GM10266 (cell line): ENCODE data around the gene RPL10.

Experiments used
- DNase-seq: peaks from one replicate; pipeline ENCODE4 v3.0.0; 2012; ENCODE audit errors: extremely low spot score
- TF ChIP-seq, protein P1 (sequence below): IDR thresholded peaks from 2 replicates; pipeline ENCODE4 v1.5.1; 2012; ENCODE audit warnings: mild to moderate bottlenecking, low read depth; ENCODE audit not compliant: control insufficient read depth, insufficient read depth; ENCODE audit errors: missing control alignments

Gene RPL10

DNA sequence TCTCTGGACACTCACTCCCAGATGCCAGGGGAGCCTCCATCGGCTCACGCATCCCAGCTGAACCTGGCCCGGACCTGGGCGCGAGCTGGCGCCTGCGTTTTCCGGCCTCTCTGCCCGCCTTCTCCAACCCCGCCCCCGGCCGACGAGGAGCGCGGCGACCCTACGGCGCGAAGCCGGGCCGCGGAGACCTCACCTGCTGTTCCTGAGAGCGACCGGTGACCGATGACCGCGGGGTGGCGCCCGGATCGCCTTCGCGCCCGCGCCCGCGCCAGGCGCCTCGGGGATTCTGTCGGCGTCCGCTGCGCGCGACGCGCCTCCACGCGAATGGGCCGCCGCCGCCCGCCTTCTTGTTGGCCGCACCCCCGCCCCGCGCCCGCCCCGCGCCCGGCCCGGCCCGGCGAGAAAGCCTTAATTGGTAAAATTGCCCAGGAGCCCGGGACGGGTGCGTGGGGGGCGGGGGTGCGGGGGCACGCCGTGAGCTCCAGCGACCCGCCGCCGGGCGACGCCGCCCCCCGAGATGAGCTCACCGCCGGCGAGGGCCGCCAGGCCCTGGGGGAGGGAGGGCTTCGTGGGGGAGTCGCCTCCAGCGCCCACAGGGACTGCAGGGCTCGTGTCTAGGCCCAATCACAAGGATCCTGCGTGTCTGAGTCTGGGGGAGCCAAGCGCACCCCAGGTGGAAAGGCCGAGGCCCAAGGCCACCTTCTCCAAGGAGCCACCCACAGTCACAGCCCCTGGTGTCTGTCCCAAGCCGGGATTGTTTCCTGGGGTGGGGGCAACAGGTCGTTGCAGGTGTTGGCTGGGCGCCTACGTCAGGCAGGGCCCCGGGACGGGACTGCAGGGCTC is 23.6 kb upstream of the RPL10 start, which contains the start of gene FLNA:
FLNA (minus strand) TSS at position 322 of the 843 bp plus-strand sequence. CDS start 3,389 bp downstream, outside the sequence.
- TF ChIP-seq, protein P1, sequence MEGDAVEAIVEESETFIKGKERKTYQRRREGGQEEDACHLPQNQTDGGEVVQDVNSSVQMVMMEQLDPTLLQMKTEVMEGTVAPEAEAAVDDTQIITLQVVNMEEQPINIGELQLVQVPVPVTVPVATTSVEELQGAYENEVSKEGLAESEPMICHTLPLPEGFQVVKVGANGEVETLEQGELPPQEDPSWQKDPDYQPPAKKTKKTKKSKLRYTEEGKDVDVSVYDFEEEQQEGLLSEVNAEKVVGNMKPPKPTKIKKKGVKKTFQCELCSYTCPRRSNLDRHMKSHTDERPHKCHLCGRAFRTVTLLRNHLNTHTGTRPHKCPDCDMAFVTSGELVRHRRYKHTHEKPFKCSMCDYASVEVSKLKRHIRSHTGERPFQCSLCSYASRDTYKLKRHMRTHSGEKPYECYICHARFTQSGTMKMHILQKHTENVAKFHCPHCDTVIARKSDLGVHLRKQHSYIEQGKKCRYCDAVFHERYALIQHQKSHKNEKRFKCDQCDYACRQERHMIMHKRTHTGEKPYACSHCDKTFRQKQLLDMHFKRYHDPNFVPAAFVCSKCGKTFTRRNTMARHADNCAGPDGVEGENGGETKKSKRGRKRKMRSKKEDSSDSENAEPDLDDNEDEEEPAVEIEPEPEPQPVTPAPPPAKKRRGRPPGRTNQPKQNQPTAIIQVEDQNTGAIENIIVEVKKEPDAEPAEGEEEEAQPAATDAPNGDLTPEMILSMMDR = peak; percentile 47
- peak; percentile 51 for DNase-seq

DNA sequence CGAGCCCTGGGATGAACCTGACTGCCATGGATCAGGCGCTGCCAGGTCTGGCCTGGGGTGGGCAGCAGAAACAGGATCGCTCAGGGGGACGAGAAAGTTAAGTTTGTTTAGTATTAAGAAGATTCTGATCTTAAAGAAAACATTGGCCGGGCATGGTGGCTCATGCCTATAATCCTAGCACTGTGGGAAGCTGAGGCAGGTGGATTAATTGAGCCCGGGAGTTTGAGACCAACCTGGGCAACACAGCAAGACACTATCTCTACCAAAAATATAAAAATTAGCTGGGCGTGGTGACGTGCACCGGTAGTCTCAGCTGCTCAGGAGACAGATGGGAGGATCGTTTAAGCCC is 23.0 kb upstream of the RPL10 start:
- no peak for DNase-seq
- TF ChIP-seq, protein P1 = no peak

DNA sequence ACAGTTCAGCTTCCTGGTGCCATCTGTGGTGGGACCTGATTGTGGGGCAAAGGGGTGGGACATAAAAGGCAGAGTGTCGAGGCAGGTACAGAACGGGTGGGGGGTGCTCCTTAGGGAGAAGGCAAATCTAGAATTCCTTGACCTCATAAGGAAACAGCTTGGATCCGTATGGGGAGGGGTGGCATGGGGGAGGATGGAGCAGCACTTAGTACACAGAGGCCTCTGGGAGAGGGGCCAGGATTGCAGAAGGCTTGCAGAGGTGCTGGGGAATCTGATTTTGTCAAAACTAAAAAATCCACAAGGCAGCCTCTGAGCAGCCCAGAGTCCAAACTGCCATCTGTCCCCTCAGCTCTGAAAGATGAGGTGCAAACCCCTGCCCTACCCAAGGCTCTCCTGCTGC is 21.4 kb upstream of the RPL10 start:
- no peak for DNase-seq
- TF ChIP-seq, protein P1 = no peak

DNA sequence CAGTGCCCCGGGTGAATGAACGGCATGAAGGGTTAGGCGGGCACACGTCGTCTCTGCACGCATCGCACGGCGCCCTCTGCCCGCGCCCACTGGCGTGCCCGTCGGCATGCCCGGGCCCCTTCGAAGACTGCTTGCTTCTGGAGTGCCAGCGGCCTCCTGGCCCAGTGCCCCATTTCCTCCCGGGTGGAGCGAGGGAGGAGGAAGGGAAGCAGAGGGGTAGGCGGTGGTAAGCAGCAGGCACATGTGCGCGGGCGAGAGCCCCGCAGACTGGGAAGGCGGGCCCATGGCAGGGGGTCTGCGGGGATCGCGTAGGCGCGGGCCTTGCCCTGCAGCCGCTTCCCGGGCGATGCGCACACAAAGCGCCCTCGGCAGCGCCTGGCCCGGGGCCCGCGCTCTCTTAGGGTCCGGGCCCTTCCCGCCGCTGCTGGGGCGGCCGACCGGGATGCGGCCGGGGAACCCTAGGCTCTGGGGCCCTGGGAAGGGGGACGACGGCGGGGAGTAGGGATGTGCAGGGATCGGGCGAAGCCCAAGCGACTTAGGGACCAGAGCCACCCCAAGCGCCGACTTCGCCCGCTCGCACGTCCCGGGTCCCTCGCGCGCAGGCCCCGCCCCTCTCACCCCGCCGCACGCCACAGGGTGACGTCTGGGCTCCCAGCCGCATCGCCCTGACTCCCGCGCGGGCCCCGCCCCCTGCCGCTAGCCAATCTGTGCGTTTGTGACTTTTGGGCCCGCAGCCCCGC is 19.9 kb upstream of the RPL10 start:
- TF ChIP-seq, protein P1 = no peak

DNA sequence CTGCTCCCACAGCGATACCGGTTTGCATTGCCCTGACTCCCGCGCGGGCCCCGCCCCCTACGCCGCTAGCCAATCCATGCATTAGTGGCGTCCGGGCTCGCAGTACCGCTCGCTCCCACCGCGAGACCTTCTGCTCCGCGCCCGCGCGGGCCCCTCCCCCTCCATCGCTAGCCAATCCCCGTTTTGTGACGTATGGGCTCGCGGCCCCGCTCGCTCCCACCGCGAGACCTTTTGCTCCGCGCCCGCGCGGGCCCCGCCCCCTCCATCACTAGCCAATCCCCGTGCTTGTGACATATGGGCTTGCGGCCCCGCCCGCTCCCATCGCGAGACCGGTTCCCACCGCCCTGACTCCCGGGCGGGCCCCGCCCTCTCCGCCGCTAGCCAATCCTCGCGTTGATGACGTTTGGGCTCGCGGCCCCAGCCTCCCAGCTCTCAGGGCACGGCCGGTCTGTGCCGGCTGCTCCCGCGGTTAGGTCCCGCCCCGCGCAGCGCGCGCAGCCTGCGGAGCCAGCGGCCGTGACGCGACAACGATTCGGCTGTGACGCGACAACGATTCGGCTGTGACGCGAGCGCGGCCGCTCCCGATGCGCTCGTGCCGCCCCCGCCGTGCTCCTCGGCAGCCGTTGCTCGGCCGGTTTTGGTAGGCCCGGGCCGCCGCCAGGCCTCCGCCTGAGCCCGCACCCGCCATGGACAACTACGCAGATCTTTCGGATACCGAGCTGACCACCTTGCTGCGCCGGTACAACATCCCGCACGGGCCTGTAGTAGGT is 19.2 kb upstream of the RPL10 start, which contains the start of gene EMD:
EMD (plus strand) TSS at position 497 of the 770 bp plus-strand sequence; CDS start at position 687, 190 bp downstream.
- peak; percentile 93 for DNase-seq
- TF ChIP-seq, protein P1 = no peak

More for the DNA sequence above, 19.9 kb upstream of the RPL10 start:
- DNase-seq = peak; percentile 88

DNA sequence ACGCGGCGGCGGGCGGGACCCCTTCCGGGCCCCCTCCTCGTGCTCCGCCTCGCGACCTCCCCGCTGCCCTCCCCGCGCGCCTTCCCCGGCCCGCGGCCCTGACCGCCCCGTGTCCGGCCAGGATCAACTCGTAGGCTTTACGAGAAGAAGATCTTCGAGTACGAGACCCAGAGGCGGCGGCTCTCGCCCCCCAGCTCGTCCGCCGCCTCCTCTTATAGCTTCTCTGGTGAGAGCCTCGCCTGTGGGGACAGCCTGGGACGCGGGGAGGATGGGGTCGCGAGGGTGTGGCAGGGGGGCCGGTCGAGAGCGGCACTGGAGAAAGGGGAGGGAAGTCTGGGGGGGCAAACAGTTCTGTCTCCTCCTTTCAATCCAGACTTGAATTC is 18.6 kb upstream of the RPL10 start:
- TF ChIP-seq, protein P1 = no peak
- DNase-seq = no peak
